HG03521 (cell line): ENCODE results near the gene AJAP1.

Source experiments
- ATAC-seq: cut with Tn5 transposase; IDR thresholded peaks from one replicate; pipeline ENCODE4 v1.9.1; 2021; ENCODE audit warnings: mild to moderate bottlenecking, moderate library complexity; ENCODE audit not compliant: unreplicated experiment

Gene AJAP1

DNA sequence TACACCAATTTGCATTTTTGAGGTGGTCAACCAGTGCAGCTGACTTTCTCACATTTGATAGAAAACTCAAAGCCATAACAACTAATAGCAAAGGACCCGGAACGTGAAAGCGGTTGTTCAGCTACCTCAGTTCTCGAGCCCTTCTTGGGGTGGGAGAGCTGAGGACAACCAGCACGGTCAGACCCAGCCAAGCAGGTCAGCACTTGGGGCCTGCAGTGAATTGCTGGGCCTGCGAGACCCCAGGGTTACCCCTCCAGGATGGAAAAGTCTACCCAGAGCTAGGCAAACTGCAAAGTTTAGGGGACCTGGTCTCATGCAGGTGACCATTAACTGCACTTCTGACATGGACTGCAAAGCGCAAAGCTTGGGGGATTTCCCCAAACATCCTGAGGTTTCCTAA is 23.8 kb upstream of the AJAP1 start:
- ATAC-seq = no peak

- ATAC-seq = no peak
Measured at GRCh38 chr1:4631321-4631720, 23.1 kb upstream of the AJAP1 start.

- no peak for ATAC-seq
Measured at GRCh38 chr1:4633346-4633745, 21.1 kb upstream of the AJAP1 start.

GRCh38 chr1:4634156-4634792 is 20.1 kb upstream of the AJAP1 start:
- no peak for ATAC-seq

DNA sequence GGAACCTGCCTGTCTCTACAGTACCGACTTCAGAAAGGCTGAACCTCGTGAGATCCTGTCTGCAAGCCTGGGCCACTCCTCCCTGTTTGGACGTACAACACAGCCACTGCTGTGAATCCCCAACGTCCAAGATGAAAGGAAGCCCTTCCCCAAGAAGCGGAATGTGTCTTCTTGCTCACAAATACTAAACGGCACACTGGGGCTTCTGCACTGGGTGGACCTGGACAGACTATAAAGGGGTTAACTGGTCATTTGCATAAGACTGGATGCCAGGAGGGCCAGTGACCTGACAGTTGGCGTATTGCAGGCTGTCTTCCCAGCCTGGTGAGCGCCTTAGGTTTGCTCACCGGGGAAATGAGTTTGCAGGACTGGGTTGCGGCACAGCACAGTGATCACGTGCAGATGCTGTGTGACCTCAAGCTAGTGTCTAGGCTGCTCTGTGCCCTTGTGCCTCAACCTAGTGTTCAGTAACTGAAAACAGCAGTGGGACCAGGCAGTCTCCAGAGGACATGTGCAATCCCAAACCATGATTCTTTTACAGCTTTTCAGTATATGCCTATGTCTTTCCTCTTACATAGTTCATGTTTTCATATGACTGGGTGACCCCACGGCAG is 19.5 kb upstream of the AJAP1 start:
- no peak for ATAC-seq

DNA sequence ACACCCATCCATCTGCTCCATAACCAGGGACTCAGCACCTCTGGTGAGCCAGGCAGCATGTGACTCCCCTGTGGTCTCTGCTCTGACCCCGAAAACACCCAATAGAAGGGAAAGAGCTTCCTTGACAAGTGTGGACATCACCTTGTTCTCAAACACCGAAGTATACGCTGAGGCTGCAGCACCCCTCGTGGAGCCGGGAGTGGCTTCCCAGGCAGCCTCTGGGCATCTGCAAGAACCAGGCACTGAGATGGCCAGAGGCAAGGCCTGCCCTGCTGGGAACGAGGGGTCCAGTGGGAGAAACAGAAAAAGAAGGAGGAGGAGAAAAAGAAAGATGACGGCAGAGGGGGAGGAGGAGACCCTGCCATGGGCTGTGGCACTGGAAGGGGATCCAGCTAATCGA is 18.2 kb upstream of the AJAP1 start:
- ATAC-seq = no peak

GRCh38 chr1:4636644-4637380 is 17.6 kb upstream of the AJAP1 start:
- no peak for ATAC-seq

GRCh38 chr1:4637616-4638344 is 16.6 kb upstream of the AJAP1 start:
- no peak for ATAC-seq

DNA sequence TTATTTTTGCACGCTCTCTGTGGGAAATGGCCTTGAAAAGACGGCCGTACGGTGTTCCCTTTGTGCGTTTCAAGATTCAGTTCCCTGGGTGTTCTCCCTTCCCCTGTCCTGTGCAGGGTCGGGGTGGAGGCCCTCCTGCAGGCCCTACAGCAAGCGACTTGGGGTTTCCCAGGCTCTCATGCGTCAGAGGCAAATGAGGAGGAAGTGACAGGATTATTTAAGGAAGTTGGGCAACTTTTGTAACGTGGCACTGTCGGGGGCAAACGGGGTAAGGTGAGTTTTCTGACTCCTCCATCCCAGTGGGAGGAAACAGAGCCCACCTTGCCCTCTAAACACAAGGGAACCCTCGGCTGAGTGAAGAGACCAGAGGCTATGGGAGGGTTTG is 16.1 kb upstream of the AJAP1 start:
- ATAC-seq = no peak

GRCh38 chr1:4640931-4641330 is 13.5 kb upstream of the AJAP1 start:
- no peak for ATAC-seq

GRCh38 chr1:4647391-4647790 is 7.0 kb upstream of the AJAP1 start:
- ATAC-seq = no peak

DNA sequence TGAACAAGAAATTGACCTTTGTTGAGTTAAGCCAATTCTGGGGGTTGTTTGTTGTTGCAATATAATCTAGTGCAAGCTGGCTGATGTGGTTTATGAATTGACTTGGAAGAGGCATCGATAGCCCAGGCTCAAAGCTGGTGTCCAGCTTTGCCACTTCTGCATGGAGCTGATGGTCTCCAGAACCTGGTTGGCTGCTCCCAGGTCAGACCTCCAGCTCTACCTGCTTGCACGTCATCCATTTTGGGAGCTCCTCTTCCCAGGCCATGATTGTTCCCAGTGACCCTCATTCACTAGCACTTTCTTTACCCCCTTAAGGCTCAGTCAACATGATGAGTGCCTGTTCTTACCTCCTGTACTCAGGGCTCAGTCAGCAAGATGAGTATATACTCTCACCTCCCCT is 5.8 kb upstream of the AJAP1 start:
- ATAC-seq = no peak

DNA sequence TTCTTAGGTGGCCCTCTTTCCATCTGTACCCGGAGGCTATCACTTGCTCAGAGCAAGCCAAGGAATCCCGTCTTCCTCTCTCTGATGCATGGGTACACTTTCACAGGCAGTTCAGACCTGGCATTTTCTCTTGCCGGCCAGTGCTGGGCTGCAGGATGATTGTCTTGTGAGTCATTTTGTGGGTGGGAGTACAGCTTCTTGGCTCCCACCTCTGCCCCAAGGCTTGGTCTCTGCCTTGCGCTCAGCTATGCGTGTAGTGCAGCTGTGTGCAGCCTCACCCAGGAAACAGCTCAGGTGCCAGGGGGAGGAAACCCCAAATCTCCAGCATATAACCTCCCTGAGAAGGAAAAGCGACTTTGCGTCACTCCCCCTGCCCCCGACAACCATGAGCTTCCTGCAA is 3.9 kb upstream of the AJAP1 start:
- ATAC-seq = no peak

DNA sequence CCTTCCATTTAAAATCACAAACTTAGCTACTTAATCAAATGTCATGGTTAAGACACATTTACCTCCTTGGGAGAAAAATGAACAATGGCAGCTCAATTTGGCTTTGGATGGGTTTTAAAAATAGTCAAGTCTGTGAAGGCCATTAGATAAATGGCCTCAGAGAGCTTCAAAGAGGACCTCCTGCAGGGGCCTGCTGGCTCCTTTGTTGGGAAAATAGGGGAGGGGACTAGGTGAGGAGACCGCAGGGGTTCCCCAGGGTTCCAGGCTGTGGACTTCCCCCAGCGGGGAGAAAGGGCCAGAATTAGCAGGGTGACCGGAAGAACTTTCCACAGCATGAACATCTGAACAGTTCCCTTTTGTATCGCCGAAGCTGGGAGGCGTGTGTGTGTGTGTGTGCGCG is 3.4 kb upstream of the AJAP1 start:
- no peak for ATAC-seq

DNA sequence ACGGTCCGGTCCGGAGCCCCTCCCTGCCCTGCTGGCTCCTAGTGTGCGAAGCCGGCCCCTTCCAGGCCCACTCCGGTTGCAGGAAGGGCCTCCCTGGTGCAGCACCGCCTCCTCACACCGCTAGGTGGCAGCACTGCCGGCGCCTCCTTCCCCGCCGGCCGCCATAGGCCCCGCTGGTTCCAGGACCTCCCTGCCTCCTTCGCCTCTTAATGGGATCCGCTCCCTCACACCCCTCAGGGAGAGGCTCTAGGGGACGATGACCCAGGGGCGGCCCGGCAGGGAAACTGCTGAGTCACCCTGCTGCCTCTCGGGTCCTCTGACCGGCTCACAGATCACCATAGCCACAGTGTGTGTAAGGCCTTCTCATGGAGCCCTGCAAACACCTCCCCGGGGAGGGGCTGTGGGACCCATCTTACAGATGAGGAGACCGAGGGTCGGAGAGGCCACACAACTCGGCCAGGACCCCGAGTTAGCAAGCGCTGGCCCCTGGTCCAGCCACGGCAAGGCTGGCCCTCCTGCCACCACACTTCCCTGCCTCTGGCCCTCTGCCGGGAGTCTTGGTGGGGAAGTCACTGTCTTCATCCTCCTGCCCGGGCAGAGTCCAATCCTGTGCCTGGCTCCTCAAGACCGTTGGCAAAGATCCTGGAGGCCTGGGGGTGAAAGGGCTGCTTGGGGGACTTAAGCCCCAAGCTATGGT is 1.6 kb upstream of the AJAP1 start:
- peak; percentile 74 for ATAC-seq

DNA sequence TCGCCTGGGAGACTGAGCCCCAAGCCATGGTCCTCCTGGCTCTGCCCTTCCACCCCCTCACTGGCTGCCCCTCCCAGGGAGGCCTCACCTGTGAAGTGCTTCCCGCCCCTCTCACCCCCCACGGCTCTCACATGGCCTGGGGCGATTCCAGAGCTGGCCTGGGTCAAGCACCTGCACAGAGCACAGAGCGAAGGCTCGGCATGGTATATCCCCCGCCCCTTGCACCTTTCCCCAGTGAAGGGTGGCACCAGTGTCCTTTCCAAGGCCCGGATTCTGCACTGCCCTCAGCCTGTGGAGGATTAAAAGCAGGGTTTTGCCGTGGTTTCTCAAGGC is 1.1 kb upstream of the AJAP1 start:
- no peak for ATAC-seq

GRCh38 chr1:4654764-4655673 is 610 bp downstream of the AJAP1 start:
- ATAC-seq = no peak

DNA sequence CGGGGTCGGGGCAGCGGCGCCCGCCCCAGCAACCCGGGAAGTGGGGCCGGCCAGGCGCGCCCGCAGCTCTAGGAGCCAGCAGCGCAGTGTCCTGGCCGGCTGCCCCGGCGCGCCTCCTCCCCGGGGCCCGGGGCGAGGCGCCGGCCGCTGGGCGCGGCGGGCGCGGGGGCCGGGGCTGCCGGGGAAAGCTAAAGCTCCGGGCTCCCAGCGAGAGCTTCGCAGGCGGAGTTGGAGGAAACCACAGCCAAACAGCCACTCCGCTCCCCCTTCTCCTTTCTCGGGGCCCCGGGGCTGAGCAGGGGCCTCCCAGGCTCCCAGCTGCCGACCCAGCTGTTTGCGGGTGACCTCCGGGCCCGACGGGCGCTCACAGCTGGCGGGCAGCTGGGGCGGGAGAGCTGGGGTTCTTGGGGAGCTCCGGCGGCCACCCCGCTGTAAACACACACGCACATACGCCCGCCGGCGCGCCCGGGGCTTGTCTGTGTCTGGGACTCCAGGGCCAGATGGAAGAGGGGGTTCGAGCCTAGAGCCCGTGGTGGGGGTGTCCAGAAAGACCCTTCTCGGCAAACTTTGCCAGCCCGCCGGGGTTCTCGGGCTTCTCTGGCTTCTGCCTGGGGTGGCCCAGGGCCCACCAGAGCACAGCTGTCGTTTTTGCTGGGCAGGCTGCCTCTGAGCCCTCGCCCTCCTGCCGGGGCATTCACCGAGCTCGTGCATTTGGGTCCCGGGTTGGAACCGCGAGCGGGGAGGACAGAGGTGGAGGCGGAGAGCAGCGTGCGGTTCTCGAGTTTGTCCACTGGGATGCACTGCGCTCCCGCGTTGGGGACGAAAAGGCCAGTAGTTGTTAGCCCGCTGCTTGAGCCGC is 1.5 kb downstream of the AJAP1 start:
- no peak for ATAC-seq

GRCh38 chr1:4656533-4657140 is 2.2 kb downstream of the AJAP1 start:
- no peak for ATAC-seq
